Neural cell (in vitro differentiated cells): ENCODE measurements around the gene IL11. TPM values are rescaled to one million over a fixed set of nuclear protein-coding genes. Genes with fewer than 3 reads are reported as not detected.

ENCODE experiments used
- H2AFZ ChIP-seq: fragments of 200-600, 300-800 bp; sonication (generic), shearing (Covaris generic); 2 replicates; pipeline ENCODE4 v1.6.0; 2014; ENCODE audit warnings: low read depth, mild to moderate bottlenecking, antibody characterized with exemption, low read length, moderate library complexity
- H3F3A ChIP-seq: fragments of 200-600 bp; shearing (Covaris generic); 2 replicates; pipeline ENCODE4 v1.6.1; 2016; ENCODE audit warnings: mild to moderate bottlenecking, moderate library complexity, mixed read lengths, antibody characterized with exemption, low read length; ENCODE audit not compliant: insufficient read depth, poor library complexity, severe bottlenecking
- H3K27ac ChIP-seq: fragments of 200-600, 300-800 bp; sonication (generic), shearing (Covaris generic); 2 replicates; pipeline ENCODE4 v1.5.1; 2014; ENCODE audit warnings: mild to moderate bottlenecking, low read length, moderate library complexity
- H3K27me3 ChIP-seq: fragments of 300-800, 200-600 bp; sonication (generic), shearing (Covaris generic); 2 replicates; pipeline ENCODE4 v1.6.0; 2014; ENCODE audit warnings: mild to moderate bottlenecking, low read depth, low read length, moderate library complexity; ENCODE audit not compliant: insufficient read depth
- H3K36me3 ChIP-seq: fragments of 300-800, 200-600 bp; sonication (generic), shearing (Covaris generic); 2 replicates; pipeline ENCODE4 v1.5.1; 2014; ENCODE audit warnings: mild to moderate bottlenecking, antibody characterized with exemption, low read length, moderate library complexity; ENCODE audit not compliant: insufficient read depth
- H3K4me2 ChIP-seq: fragments of 300-800, 200-600 bp; sonication (generic), shearing (Covaris generic); 2 replicates; pipeline ENCODE4 v1.6.0; 2014; ENCODE audit warnings: mild to moderate bottlenecking, low read length
- H3K4me3 ChIP-seq: fragments of 300-800, 200-600 bp; sonication (generic), shearing (Covaris generic); 2 replicates; pipeline ENCODE4 v1.5.1; 2014; ENCODE audit warnings: mild to moderate bottlenecking, low read length, moderate library complexity
- H3K79me2 ChIP-seq: fragments of 200-600 bp; shearing (Covaris generic); replicated peaks from 2 replicates; pipeline ENCODE4 v1.6.0; 2014; ENCODE audit warnings: mild to moderate bottlenecking, low read length, moderate library complexity; ENCODE audit not compliant: insufficient read depth
- H3K9ac ChIP-seq: fragments of 300-800, 200-600 bp; sonication (generic), shearing (Covaris generic); 2 replicates; pipeline ENCODE4 v1.6.1; 2016; ENCODE audit warnings: mild to moderate bottlenecking, low read length, mixed read lengths
- H3K9me2 ChIP-seq: fragments of 200-600 bp; shearing (Covaris generic); 2 replicates; pipeline ENCODE4 v1.6.1; 2016; ENCODE audit warnings: mild to moderate bottlenecking, low read length, mixed read lengths; ENCODE audit not compliant: insufficient read depth
- H3K9me3 ChIP-seq: fragments of 200-600, 300-800 bp; sonication (generic), shearing (Covaris generic); 2 replicates; pipeline ENCODE4 v1.6.1; 2016; ENCODE audit warnings: mild to moderate bottlenecking, mixed run types, low read length, moderate library complexity, mixed read lengths
- H4K20me1 ChIP-seq: fragments of 200-600 bp; shearing (Covaris generic); 2 replicates; pipeline ENCODE4 v1.6.1; 2016; ENCODE audit warnings: mild to moderate bottlenecking, mixed run types; ENCODE audit not compliant: insufficient read depth
- CTCF ChIP-seq: fragments of 450-650 bp; IDR thresholded peaks from 2 replicates; pipeline ENCODE4 v1.5.1; 2014; ENCODE audit warnings: antibody characterized with exemption, mild to moderate bottlenecking, moderate library complexity; ENCODE audit not compliant: poor library complexity, severe bottlenecking
- EP300 ChIP-seq: fragments of 450-650 bp; conservative IDR thresholded peaks from 2 replicates; pipeline ENCODE4 v1.6.1; 2014; ENCODE audit warnings: antibody characterized with exemption, mild to moderate bottlenecking, moderate library complexity; ENCODE audit not compliant: poor library complexity, severe bottlenecking
- EZH2 ChIP-seq: fragments of 200-600, 300-800 bp; shearing (Covaris generic), sonication (generic); IDR thresholded peaks from 2 replicates; pipeline ENCODE4 v1.6.1; 2014; ENCODE audit warnings: antibody characterized with exemption, low read length, borderline replicate concordance, mild to moderate bottlenecking; ENCODE audit not compliant: insufficient read depth, poor library complexity, severe bottlenecking
- MXI1 ChIP-seq: fragments of 450-650 bp; conservative IDR thresholded peaks from 2 replicates; pipeline ENCODE4 v1.6.1; 2014; ENCODE audit warnings: antibody characterized with exemption, mild to moderate bottlenecking; ENCODE audit not compliant: poor library complexity, severe bottlenecking
- POLR2AphosphoS5 ChIP-seq: IDR thresholded peaks from 2 replicates; pipeline ENCODE4 v1.6.1; 2012
- RAD21 ChIP-seq: fragments of 450-650 bp; conservative IDR thresholded peaks from 2 replicates; pipeline ENCODE4 v1.6.1; 2014; ENCODE audit warnings: antibody characterized with exemption, mild to moderate bottlenecking, moderate library complexity
- REST ChIP-seq: IDR thresholded peaks from 2 replicates; pipeline ENCODE4 v1.6.1; 2012; ENCODE audit warnings: borderline replicate concordance
- SMC3 ChIP-seq: fragments of 450-650 bp; conservative IDR thresholded peaks from 2 replicates; pipeline ENCODE4 v1.6.1; 2014; ENCODE audit warnings: antibody characterized with exemption, mild to moderate bottlenecking, moderate library complexity; ENCODE audit not compliant: poor library complexity
- TAF1 ChIP-seq: IDR thresholded peaks from 2 replicates; pipeline ENCODE4 v1.6.1; 2012; ENCODE audit warnings: low read depth
- polyA plus RNA-seq: library from polyadenylated mRNA; depleted of rRNA; stranded (reverse); fragments of >200 nt; gene quantifications from 2 replicates; pipeline ENCODE4 v1.2.3, GENCODE V29; 2014

IL11 gene
- polyA plus RNA-seq, 1 donor from 2014 or later = 0.62 TPM

- Histone ChIP-seq H3K9me3 (no peaks in the 10 kb centered on the region), H3K9me2 (no peaks in the 10 kb centered on the region), H3K4me2 (no peak overlapping the region), H2AFZ (no peak overlapping the region), H3K27ac (no peak overlapping the region), H4K20me1 (no peaks in the 10 kb centered on the region), H3K36me3 (no peaks in the 10 kb centered on the region), H3K79me2 (no peaks in the 10 kb centered on the region), H3K9ac (no peak overlapping the region), H3K27me3 (peaks cover 23% of the 10 kb centered on the region), H3K4me3 (no peak overlapping the region), H3F3A (no peaks in the 10 kb centered on the region)
- TF ChIP-seq POLR2AphosphoS5 (no peak), SMC3 (no peak), EP300 (no peak), EZH2 (no peak), TAF1 (no peak), CTCF (no peak), REST (no peak)
Observed at GRCh38 chr19:55358943-55359908, 11.0 kb downstream of the IL11 start.

DNA sequence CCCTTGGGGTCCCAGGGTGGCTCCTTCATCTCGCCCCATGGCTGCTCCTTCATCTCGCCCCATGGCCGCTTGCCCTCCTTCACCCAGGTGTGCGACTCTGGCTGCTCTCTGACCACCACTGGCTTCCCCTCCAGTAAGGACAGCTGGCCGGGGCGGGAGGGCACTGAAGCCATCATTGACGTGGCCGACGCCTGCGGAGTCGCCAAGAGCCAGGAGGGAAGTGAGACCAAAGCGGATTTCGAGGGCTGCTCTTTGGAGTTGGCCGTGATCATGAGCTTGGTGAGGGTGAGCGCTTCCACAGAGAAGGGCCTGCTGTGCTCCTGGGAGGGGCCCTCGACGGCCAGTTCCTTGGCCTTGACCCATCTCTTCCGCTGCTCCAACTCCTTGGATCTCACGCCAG, 11.8 kb downstream of the IL11 start:
- Histone ChIP-seq H3K9me3 (no peaks in the 10 kb centered on the region), H3F3A (no peaks in the 10 kb centered on the region), H3K4me2 (no peak overlapping the region), H3K79me2 (no peaks in the 10 kb centered on the region), H3K9me2 (no peaks in the 10 kb centered on the region), H3K27ac (no peak overlapping the region), H2AFZ (no peak overlapping the region), H3K27me3 (peaks cover 30% of the 10 kb centered on the region), H3K36me3 (no peaks in the 10 kb centered on the region), H3K9ac (no peak overlapping the region), H4K20me1 (no peaks in the 10 kb centered on the region), H3K4me3 (no peak overlapping the region)
- TF ChIP-seq EZH2 (no peak), SMC3 (no peak), CTCF (no peak), POLR2AphosphoS5 (no peak), TAF1 (no peak), RAD21 (no peak), MXI1 (no peak), EP300 (no peak), REST (no peak)
